Thyroid gland (tissue), 4 donors: ENCODE data around the gene EN2.

Source experiments
- CTCF ChIP-seq, 6 experiments: fragments of 200-600 bp in 3 of 6; fragments of 450-650 bp in 3 of 6; sonication (generic) in 3 of 6; IDR thresholded peaks; one replicate each; pipeline ENCODE4 v1.5.1; 2016 to 2019; ENCODE audit warnings: antibody characterized with exemption in 6 of 6, mild to moderate bottlenecking in 2 of 6, inconsistent platforms in 1 of 6, moderate library complexity in 1 of 6
- POLR2A ChIP-seq, 2 donors: fragments of 450-650 bp; IDR thresholded peaks; one replicate each; pipeline ENCODE4 v1.6.1; 2017; ENCODE audit warnings: antibody characterized with exemption in 2 of 2, mild to moderate bottlenecking in 2 of 2, moderate library complexity in 1 of 2

GRCh38 chr7:155512246-155512887 is 54.4 kb downstream of the EN2 start:
- TF ChIP-seq POLR2A (IDR thresholded peaks at IDR 0.05) = no peak
- no peak for TF ChIP-seq CTCF (IDR thresholded peaks at IDR 0.05)
